ENCODE results near the gene KIF16B.
"Not testable (repeated sequence)": the region's sequence is repeated elsewhere in the genome, so short reads cannot be mapped to it uniquely, and the experiment has no call there.

The KIF16B gene

DNA sequence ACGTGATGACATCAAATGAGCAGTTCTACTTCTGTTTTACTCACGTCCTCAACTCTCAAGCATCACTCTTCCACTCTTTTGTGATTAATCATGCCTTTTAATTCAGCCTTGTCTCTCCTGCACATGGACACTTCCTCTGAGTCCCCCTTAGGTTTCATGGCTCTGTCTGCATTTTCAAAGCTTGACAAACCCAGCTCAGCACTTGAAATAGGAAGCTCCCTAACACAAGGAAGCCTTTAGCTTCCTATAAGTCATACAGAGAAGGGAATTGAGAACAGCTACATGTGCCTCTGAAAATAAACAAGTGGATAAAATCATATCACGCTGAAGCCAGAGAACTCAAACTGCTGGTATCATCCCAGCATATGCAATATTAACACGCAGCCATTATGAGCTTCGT is 21.2 kb downstream of the KIF16B start:
- no peak for DNase-seq

DNA sequence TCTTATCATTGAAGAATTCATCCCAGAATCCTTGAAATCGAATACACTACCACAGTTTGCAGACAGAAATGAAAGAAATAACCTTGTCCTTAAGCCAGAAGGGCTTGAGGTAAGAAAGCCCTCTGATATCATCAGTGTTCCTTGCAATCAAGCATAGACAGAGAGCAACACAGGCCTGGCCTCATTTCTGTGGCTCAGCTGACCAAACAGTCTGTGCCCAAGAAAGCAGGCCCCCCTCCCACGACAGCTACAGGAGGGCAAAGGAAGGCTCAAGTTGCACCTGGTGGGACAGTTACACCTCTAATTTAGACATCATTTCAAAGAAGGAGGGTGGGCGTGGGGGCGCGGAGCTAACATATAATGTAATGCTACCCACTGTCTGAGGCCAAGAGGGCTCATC is 21.6 kb downstream of the KIF16B start:
- DNase-seq: no peak

GRCh38 chr20:16548068-16548672 is 25.1 kb downstream of the KIF16B start:
- no peak for DNase-seq

GRCh38 chr20:16544949-16545348 is 28.3 kb downstream of the KIF16B start:
- no peak for DNase-seq

- DNase-seq: no peak
Measured at GRCh38 chr20:16542477-16542876, 30.8 kb downstream of the KIF16B start.

DNA sequence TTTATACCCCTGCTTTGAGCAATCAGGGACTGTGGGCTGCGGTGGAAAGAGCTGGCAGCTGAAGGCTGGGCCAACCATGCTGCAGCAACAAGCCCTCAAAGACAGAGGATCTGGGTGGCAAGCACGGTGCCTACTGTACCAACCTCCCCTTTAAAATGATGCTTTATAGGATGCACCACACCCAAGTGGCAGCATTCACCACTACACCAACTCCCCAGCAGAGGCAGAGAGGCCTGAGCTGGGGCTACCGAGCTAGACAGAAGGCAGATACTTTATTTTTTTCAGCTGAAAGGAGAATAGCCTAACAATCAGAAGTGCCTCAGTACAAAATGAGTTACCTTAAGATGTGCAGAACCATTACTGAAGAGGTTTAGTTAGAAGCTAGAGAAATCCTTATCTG is 31.4 kb downstream of the KIF16B start:
- DNase-seq: no peak

GRCh38 chr20:16541226-16541625 is 32.0 kb downstream of the KIF16B start:
- DNase-seq: no peak

- DNase-seq: no peak
Measured at GRCh38 chr20:16539280-16540021, 33.8 kb downstream of the KIF16B start.

DNA sequence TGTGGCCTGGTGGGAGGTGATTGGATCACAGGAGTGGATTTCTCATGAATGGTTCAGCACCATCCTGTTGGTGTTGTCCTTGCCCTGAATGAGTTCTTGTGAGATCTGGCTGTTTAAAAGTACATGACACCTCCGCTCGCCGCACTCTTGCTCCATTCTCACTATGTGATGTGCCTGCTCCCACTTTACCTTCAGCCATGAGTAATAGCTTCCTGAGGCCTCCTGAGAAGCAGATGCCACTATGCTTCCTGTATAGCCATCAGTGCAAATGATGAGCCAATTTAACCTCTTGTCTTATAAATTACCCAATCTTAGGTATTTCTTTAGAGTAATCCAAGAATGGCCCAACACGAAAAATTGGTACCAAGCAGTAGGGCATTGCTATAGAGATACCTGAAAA is 34.5 kb downstream of the KIF16B start:
- no peak for DNase-seq

GRCh38 chr20:16537918-16538317 is 35.3 kb downstream of the KIF16B start:
- no peak for DNase-seq

DNA sequence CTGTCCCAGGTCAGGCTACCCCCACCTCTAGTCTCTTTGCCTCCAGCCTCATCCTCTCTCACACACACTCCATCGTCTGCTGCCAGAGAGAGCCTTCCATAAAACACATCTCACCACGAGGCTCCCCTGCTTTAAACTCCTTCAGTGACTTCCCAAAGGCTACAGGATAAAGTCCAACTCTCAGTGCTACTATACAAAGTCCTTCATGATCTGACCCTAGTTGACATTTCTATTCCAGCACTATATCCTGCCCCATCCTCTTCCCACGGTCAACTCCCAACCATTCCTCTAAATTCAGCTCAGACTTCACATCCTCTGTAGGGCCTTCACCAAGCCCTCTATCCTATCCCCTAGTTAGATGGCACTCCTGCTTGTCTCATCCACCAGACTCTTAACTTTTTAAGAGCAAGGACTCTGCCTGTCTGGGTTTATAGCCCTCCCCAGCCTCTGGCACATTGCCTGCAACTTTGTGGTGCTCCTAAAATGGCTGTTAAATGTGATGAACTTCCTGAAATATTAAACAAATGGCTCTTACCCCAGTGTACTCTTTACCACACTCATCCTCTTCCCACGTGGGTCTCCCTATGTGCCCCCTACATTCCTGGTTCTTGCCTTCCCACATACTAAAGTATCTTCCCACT is 36.1 kb downstream of the KIF16B start:
- no peak for DNase-seq

DNA sequence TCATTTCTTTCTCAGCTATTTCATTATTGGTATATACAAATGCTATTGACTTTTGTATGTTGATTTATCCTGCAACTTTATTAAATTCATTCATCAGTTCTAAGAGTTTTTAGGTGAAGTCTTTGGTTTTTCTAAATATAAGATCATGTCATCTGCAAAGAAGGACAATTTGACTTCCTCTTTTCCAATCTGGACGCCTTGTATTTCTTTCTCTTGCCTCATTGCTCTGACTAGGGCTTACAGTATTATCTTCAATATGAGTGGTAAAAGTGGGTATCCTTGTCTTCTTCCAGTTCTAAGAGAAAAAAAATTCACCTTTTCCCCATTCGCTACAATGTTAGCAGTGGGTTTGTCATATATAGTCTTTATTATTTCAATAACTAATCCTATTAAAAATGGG is 38.0 kb downstream of the KIF16B start:
- DNase-seq: no peak

DNA sequence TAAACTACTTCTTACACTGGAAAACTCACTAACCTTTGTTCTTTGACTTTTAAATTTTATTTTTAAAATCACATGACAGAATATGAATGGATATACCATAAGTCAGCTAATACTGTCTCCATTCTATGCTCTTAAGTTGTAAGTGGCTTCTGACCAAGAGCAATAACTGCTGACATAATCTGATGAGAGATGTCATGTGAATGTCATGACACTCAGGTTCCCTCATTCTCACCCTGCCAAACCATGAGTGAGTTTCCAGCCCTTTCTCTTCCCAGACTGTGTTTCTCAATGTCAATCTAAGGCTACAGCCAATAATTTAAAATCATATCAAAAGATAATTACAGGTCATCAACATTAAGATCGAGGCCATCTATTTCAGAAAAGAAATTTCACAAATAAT is 39.7 kb downstream of the KIF16B start:
- DNase-seq: no peak

DNA sequence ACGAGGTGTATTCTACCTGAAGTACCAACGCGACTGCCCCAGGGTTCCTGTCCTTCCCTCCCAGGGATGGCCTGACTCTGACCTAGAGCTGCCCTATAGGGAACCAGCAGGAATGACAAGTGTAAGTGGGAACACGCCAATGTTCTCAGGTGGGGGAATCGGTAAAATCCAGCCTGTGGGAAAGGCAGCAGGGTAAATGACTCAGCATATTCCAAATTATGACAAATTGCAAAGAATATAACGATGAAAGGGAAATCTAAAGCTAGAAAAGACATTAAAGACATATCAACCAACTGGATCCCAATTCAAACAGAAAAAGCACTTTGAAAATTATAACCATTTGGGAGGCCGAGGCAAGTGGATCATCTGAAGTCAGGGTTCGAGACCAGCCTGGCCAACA is 41.8 kb downstream of the KIF16B start:
- no peak for DNase-seq

DNA sequence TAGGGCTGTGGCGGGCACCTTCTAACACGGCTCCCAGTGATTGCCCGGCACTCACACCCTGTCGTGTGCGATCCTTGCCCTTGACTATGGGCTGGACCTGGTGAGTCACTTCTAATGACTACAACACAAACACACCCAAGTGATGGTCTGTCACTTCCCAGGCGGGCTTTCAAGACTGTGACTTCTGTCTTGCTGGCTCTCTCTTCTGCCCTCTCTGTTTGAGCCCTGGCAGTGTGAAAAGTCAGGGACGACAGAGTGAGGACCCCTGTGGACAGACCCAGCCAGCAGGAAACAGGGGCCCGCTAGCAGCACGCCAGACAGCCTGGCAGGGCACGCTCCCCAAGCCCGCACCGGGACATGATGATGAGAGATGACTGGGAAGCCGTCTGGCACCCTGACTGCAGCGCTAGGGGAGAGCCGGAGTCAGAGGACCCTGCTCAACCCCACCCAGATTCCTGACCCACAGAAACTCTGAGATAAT is 43.0 kb downstream of the KIF16B start:
- DNase-seq: no peak

DNA sequence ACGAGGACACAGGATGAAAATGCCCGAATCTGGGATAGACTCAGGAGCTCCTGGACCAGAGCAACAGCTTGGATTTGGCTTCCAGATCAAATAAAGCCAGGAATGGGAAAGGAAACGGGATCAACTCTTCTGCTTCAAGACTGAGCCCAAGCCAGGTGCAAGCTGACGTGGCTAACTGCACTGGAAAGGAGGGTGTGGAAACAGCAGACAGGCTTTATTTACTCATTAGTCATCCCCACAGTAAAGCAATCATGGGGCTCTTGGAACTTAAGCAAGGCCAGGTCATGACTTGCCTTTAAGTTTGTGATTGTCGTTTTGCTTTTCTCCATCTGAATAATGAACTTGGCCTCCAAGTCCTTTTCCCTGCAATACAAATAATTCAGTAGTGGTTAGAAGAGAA is 45.2 kb downstream of the KIF16B start:
- no peak for DNase-seq

DNA sequence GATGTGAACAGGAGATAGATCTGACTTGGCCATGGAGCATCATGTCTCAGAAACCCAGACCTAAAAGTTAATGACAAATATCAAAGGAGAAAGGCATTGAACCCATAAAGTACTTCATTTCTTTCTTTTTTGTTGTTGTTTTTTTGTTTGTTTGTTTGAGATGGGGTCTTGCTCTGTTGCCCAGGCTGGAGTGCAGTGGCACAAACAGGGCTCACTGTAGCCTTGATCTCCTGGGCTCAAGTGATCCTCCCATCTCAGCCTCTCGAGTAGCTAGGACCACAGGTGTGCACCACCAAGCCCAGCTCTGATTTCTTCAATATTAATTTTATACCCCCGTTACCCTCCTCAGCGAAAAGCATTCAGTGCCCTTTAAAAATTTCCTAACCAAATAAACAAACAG is 45.8 kb downstream of the KIF16B start:
- DNase-seq: no peak

DNA sequence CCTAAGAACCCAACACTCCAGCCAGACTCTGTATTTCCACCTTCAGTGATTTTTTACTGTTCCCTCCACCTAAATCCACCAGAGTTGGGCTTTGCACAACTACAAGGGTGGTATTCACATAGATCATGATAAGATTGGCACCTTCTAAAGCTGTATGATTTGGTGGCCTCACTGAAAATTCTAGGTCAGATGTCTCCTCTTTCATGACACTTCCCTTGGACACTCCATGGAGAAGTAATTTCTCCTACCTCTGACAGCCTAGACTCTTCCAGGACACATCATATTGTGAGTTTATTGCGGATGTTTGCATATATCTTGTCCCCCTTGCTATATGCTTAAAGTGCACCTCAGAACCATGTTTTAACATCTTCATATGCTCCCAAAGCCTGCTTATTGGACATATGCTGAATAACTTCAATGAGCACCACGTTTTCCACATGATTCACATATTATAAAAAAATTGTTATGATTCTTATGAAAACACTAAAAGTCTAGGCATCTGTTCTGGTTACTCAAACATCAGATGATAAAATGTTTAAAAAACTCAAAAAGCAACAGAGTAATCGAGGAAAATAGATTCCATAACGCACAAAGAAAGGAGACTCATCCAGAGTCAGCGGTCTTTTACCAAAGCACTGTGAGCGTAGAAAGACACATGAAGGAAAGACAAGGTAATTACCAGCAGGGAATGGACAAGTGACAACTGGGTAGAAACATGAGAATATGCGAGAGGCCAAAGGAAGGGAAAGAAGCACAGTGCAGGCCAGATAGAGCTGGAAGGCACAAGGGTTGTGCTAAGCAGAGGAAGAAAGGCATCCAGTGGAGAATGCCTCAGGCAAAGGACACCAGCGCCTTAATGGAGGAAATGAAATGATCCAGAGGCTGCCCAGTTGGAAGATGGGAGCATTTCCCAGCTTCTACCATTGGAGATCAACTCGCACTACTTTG is 46.5 kb downstream of the KIF16B start:
- DNase-seq: no peak

DNA sequence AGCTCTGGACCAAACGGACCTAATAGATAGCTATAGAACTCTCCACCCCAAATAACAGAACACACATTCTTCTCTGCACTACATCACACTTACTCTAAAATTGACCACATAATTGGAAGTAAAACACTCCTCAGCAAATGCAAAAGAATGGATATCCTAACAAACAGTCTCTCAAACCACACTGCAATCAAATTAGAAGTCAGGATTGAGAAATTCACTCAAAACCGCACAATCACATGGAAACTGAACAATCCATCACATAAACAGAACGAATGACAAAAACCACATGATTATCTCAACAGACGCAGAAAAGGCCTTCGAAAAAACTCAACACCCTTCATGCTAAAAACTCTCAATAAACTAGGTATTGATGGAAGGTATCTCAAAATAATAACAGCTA is 50.6 kb downstream of the KIF16B start:
- DNase-seq: not testable (repeated sequence)

- no peak for DNase-seq
Measured at GRCh38 chr20:16520154-16520553, 53.1 kb downstream of the KIF16B start.

- DNase-seq: not testable (repeated sequence)
Measured at GRCh38 chr20:16519673-16520072, 53.6 kb downstream of the KIF16B start.

DNA sequence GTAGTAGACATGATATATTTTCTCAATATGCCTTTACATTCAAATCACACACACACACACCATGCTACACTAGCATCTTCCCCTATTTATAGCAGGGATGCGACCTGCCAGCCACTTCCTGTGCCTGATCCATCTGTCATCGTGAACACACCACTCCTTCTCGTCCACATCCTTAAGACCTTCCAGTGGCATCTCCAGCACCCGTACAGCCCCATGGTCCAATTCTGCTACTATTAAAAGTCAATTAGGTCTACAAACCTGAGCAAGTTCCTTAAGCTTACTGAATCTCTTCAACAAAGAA is 54.5 kb downstream of the KIF16B start:
- DNase-seq: no peak
